Endothelial cell of umbilical vein (primary cell): ENCODE data around the gene KCNJ6. TPM values are rescaled to one million over a fixed set of nuclear protein-coding genes. Genes with fewer than 3 reads are reported as not detected.

ENCODE experiments used
- BruUV-seq: library from RNA; stranded (reverse); fragments of 400-500 nt; replicated peaks from 2 replicates; lab custom pipeline; 2021; lab: Mats Ljungman, UMichigan
- CTCF ChIA-PET: fragments of 300-600, 350-600 bp; sonication (Branson Sonifier 250); formaldehyde crosslinking; loops from one replicate; lab custom pipeline; 2021; ENCODE audit warnings: antibody characterized with exemption, inconsistent platforms; lab: Charles Lee
- POLR2A ChIA-PET: fragments of 300-600, 350-600 bp; sonication (Branson Sonifier 250); formaldehyde crosslinking; loops from one replicate; lab custom pipeline; 2021; ENCODE audit warnings: antibody characterized with exemption, inconsistent platforms; lab: Charles Lee
- DNase-seq: peaks from one replicate; pipeline ENCODE4 v3.0.0-alpha.2; 2011; ENCODE audit warnings: low read depth, low spot score
- FAIRE-seq: peaks from 2 replicates; lab custom pipeline; 2011; peaks lifted over from hg19 to GRCh38; lab: Jason Lieb, UNC
- H2AFZ ChIP-seq: 2 replicates; pipeline ENCODE4 v1.6.0; 2012; ENCODE audit warnings: low read depth, low read length, control low read depth, inconsistent platforms
- H3K27ac ChIP-seq: 2 replicates; pipeline ENCODE4 v1.5.1; 2011; ENCODE audit warnings: low read depth, mild to moderate bottlenecking, control low read depth, low read length, moderate library complexity; ENCODE audit not compliant: insufficient read depth
- H3K27me3 ChIP-seq, 2 experiments: 2 replicates each; pipeline versions ENCODE4 v1.6.0 to v1.6.1; 2011; ENCODE audit warnings: low read length in 2 of 2, mixed read lengths in 1 of 2; ENCODE audit not compliant: control insufficient read depth in 2 of 2, insufficient read depth in 2 of 2
- H3K36me3 ChIP-seq, 2 experiments: 2 replicates in 1 of 2; 3 replicates in 1 of 2; pipeline ENCODE4 v1.5.1; 2011; ENCODE audit warnings: low read length in 2 of 2, mild to moderate bottlenecking in 1 of 2, moderate library complexity in 1 of 2; ENCODE audit not compliant: control insufficient read depth in 2 of 2, insufficient read depth in 2 of 2; ENCODE audit errors: extremely low read depth in 1 of 2
- H3K4me1 ChIP-seq: 3 replicates; pipeline ENCODE4 v1.5.1; 2011; ENCODE audit warnings: mild to moderate bottlenecking, low read length; ENCODE audit not compliant: control insufficient read depth, insufficient read depth; ENCODE audit errors: extremely low read depth
- H3K4me2 ChIP-seq: 2 replicates; pipeline ENCODE4 v1.6.1; 2011; ENCODE audit warnings: low read length, control low read depth, mixed read lengths; ENCODE audit not compliant: insufficient read depth
- H3K4me3 ChIP-seq, 3 experiments: fragments of 200-600 bp in 1 of 3; sonication (generic), shearing (Covaris generic) in 1 of 3; replicated peaks in 1 of 3; 2 replicates each; pipeline ENCODE4 v1.5.1; 2011 to 2016; ENCODE audit warnings: control low read depth in 3 of 3, low read length in 3 of 3, mild to moderate bottlenecking in 2 of 3, inconsistent platforms in 1 of 3, low read depth in 1 of 3, moderate library complexity in 1 of 3; ENCODE audit not compliant: insufficient read depth in 1 of 3
- H3K79me2 ChIP-seq: 2 replicates; pipeline ENCODE4 v1.6.0; 2012; ENCODE audit warnings: low read length, inconsistent platforms; ENCODE audit not compliant: control insufficient read depth, insufficient read depth
- H3K9ac ChIP-seq: replicated peaks from 2 replicates; pipeline ENCODE3; 2011; ENCODE audit warnings: low read length, control low read depth; ENCODE audit not compliant: insufficient read depth; ENCODE audit errors: extremely low read depth
- H3K9me1 ChIP-seq: replicated peaks from 3 replicates; pipeline ENCODE4 v1.6.0; 2011; ENCODE audit warnings: mild to moderate bottlenecking, low read length; ENCODE audit not compliant: control insufficient read depth, insufficient read depth; ENCODE audit errors: extremely low read depth
- H3K9me3 ChIP-seq: replicated peaks from 2 replicates; pipeline ENCODE4 v1.5.1; 2012; ENCODE audit warnings: low read length, inconsistent platforms; ENCODE audit not compliant: control insufficient read depth, insufficient read depth
- H4K20me1 ChIP-seq: replicated peaks from 2 replicates; pipeline ENCODE3; 2011; ENCODE audit warnings: mild to moderate bottlenecking, low read length; ENCODE audit not compliant: control insufficient read depth, insufficient read depth; ENCODE audit errors: extremely low read depth
- CTCF ChIP-seq, 2 donors: IDR thresholded peaks; 1 replicate in 1 of 2; 2 replicates in 1 of 2; pipeline ENCODE4 v1.5.1; 2011; ENCODE audit warnings: low read length in 2 of 2, mild to moderate bottlenecking in 2 of 2, moderate library complexity in 2 of 2, control low read depth in 1 of 2, inconsistent platforms in 1 of 2, low read depth in 1 of 2; ENCODE audit not compliant: insufficient read depth in 1 of 2; ENCODE audit errors: extremely low read depth in 1 of 2
- EZH2 ChIP-seq: IDR thresholded peaks from 2 replicates; pipeline ENCODE4 v1.6.1; 2012; ENCODE audit warnings: borderline replicate concordance, low read depth, mild to moderate bottlenecking, moderate library complexity, low read length, inconsistent platforms; ENCODE audit not compliant: severe bottlenecking
- FOS ChIP-seq: IDR thresholded peaks from 2 replicates; pipeline ENCODE4 v1.6.1; 2011; ENCODE audit warnings: mild to moderate bottlenecking, low read length, moderate library complexity, borderline replicate concordance; ENCODE audit not compliant: insufficient read depth
- GATA2 ChIP-seq: IDR thresholded peaks from 2 replicates; pipeline ENCODE4 v1.7.0; 2011; ENCODE audit warnings: low read depth, mild to moderate bottlenecking, moderate library complexity, mixed read lengths, low read length; ENCODE audit not compliant: insufficient read length, insufficient read depth
- JUN ChIP-seq: IDR thresholded peaks from 2 replicates; pipeline ENCODE4 v1.6.1; 2011; ENCODE audit warnings: borderline replicate concordance, low read depth; ENCODE audit not compliant: insufficient read length, insufficient read depth
- MAX ChIP-seq: IDR thresholded peaks from 2 replicates; pipeline ENCODE4 v1.6.1; 2011; ENCODE audit not compliant: insufficient read depth, insufficient read length
- MYC ChIP-seq: IDR thresholded peaks from one replicate; pipeline ENCODE4 v1.6.1; 2011; ENCODE audit warnings: mild to moderate bottlenecking, low read depth, low read length
- POLR2A ChIP-seq: IDR thresholded peaks from 2 replicates; pipeline ENCODE4 v1.6.1; 2012; ENCODE audit warnings: low read depth, mild to moderate bottlenecking, control low read depth, low read length
- POLR2AphosphoS5 ChIP-seq: IDR thresholded peaks from 2 replicates; pipeline ENCODE4 v1.6.1; 2012; ENCODE audit warnings: low read depth, mild to moderate bottlenecking, control low read depth, low read length, moderate library complexity; ENCODE audit not compliant: insufficient read depth
- dilution Hi-C: fragments of 300-500 bp; cut with MboI; formaldehyde crosslinking; loops from one replicate; pipeline ENCODE4 v1.15.0; 2019; ENCODE audit warnings: low sequenced_read_pairs; ENCODE audit not compliant: extremely low pct_ligation_motif_present
- intact Hi-C: fragments of 100-400 bp; cut with micrococcal nuclease; formaldehyde crosslinking; loops from one replicate; pipeline ENCODE4 v1.10.0; 2022
- polyA plus RNA-seq, 4 experiments: library from polyadenylated mRNA; depleted of rRNA in 3 of 4; stranded (reverse) in 3 of 4; unstranded in 1 of 4; fragments of >200 nt; gene quantifications; 2 replicates each; pipeline versions ENCODE4 v1.2.1 to v1.2.3, GENCODE V29; 2011 to 2012; ENCODE audit warnings: missing spikeins in 1 of 4
- total RNA-seq: library from RNA; stranded (reverse); gene quantifications from 2 replicates; pipeline ENCODE4 v1.2.3, GENCODE V29; 2021

KCNJ6 gene
- total and polyA plus RNA-seq, 2 donors (not counting 3 experiments of a cell fraction or from before 2014, with no cell fraction given): not detected

- intact Hi-C loops (loop anchor here (10.0 kb wide), 1 partner anchor 445 kb away; no protein-coding TSS in a partner anchor), dilution Hi-C loops (no loop called here)
- ChIA-PET POLR2A (no interaction called here), CTCF (no interaction called here)
- no peak overlapping the region for H3K4me2 ChIP-seq
- BruUV-seq: no TSS peak
- no peak overlapping the region for H2AFZ ChIP-seq
- H3K9ac ChIP-seq: no peak overlapping the region
- DNase-seq (no peak), FAIRE-seq (no peak)
- no peaks in the 10 kb centered on the region for H3K9me3 ChIP-seq
- no peak overlapping the region for H3K27ac ChIP-seq
- H4K20me1 ChIP-seq: no peaks in the 10 kb centered on the region
- no peaks in the 10 kb centered on the region for H3K79me2 ChIP-seq
- peaks cover 13 to 22% of the 10 kb centered on the region in 2 experiments for H3K27me3 ChIP-seq
- H3K9me1 ChIP-seq: no peaks in the 10 kb centered on the region
- no peak overlapping the region for H3K4me3 ChIP-seq
- no peaks in the 10 kb centered on the region for H3K4me1 ChIP-seq
- TF ChIP-seq MYC (no peak), POLR2AphosphoS5 (no peak), CTCF (IDR thresholded peaks at IDR 0.05; ENCODE audit: extremely low read depth in 1 of 2, insufficient read depth in 1 of 2, low read depth in 1 of 2, low read length in 2 of 2) (no peak), GATA2 (no peak), EZH2 (no peak), JUN (no peak), MAX (no peak), FOS (no peak), POLR2A (no peak)
- H3K36me3 ChIP-seq: no peaks in the 10 kb centered on the region
Measured at GRCh38 chr21:37909936-37910335, 6.3 kb downstream of the KCNJ6 start.
